ENCODE measurements around the gene PTGES.
"Not testable (repeated sequence)": the region's sequence is repeated elsewhere in the genome, so short reads cannot be mapped to it uniquely, and the experiment has no call there.

The PTGES gene, protein sequence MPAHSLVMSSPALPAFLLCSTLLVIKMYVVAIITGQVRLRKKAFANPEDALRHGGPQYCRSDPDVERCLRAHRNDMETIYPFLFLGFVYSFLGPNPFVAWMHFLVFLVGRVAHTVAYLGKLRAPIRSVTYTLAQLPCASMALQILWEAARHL

DNA sequence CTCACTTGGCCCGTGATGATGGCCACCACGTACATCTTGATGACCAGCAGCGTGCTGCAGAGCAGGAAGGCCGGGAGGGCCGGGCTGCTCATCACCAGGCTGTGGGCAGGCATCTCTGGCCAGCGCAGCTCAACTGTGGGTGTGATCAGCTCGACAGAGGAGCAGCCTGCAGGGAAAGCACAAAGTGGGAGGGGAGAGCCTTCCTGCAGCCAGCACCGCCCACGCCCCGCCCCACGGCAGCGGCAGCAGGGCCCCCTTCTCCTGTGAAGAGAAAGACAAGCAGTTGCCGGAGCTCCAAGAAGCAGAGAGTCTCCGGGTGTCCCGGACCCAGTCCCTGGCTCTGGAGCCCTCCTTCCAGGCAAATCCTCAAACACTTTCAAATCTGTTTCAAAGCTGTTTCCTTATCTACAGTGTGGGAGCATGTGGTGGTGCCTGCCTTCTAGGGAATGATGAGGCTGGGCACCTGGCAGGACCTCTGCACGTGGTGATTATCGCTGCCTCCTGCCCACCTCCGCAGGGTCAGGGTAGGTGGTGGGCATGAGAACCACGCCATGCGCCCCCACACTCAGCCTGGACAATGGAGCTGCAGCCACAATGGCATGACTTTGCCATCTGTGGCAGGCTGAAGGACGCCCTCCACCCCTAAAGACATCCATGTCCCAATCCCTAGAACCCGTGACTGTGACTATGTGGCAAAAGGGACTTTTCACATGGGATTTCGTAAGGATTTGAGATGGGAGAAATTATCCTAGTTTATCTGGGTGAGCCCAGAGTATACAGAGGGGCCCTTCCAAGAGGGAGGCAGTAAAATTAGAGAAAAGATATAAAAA is at the start of gene PTGES:
Gene PTGES (minus strand): TSS at position 143 of the 830 bp plus-strand sequence. CDS start 30 bp downstream, at position 113.
- peak; percentile 46 to 66 for DNase-seq

DNA sequence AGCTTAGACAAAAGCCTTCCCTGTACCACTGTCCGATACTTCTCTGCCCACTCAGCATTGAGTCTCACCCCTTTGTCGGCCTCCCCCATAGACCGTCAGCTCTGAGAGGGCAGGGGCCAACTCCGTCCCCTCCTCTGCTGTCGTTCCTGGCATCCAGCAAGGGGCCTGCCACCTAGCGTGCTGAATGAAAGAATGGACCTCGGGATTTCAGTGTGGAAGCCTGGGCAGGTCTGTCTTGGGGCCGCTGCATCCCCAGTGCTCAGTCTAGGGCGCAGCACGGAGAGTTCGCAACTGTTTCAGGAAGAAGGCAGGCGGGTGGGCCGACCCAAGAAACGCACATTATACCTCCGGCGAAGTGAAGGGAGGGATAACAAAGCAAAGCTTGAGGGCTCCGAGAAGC is 48.7 kb upstream of the PTGES start:
- DNase-seq: no peak

DNA sequence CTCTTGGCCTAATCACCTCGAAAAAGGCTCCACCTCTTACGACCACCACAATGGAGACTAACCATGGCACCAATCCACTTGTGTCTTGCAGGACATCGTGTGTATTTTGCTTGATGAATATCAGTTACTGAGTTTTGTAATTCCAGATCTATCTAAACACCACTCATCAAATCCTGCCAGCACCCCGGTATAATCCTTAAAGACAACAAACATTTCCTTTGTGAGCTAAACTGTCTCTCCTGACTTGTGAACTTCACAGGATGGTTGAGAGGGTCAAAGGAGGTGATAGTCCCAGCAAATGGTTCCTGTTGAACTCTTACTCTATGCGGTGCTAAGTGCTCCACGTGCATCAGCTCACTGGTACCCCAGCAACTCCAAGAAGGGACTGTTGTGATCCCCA is 46.1 kb upstream of the PTGES start:
- no peak for DNase-seq

DNA sequence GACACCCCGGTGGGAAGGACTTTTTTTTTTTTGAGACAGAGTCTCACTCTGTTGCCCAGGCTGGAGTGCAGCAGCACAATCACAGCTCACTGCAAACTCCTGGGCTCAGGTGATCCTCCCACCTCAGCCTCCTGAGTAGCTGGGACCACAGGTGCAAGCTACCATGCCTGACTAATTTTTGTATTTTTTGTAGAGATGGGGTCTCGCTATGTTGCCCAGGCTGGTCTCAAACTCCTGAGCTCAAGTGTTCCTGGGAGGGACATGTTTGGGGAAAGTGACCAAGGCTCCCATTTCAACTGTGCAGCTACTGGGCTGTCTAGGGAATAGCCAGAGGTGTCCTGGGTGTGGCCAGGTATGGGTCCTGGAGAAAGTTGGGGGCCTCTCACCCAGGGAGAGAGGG is 43.2 kb upstream of the PTGES start:
- DNase-seq: not testable (repeated sequence)

DNA sequence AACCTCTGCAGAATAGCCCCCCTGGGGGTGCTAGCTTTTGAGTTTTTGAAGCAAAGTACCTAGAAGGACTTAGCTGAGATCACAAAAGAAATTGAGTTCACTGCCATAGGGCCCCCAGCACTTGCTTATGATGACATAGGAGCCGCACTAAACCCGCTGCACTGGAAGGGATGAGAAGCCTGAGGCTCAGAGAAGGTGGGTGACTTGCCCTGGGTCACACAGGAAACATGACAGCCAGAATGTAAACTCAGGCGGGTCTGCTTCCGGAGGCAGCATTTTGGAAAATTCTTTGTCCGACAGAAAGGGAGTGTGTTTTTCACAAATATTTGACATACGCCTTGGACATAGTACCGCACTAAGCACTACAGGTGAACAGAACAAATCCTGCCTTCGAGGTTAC is 41.7 kb upstream of the PTGES start:
- DNase-seq: no peak

DNA sequence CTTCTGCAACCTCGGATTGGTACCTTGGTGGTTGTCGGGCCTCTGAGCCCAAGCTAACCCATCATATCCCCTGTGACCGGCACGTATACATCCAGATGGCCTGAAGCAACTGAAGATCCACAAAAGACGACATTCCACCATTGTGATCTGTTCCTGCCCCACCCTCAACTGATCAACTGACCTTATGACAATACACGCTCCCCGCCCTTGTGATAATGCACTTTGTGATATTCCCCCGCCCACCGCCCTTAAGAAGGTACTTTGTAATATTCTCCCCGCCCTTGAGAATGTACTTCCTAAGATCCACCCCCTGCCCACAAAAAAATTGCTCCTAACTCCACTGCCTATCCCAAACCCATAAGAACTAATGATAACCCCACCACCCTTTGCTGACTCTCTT is 33.6 kb upstream of the PTGES start:
- no peak for DNase-seq

DNA sequence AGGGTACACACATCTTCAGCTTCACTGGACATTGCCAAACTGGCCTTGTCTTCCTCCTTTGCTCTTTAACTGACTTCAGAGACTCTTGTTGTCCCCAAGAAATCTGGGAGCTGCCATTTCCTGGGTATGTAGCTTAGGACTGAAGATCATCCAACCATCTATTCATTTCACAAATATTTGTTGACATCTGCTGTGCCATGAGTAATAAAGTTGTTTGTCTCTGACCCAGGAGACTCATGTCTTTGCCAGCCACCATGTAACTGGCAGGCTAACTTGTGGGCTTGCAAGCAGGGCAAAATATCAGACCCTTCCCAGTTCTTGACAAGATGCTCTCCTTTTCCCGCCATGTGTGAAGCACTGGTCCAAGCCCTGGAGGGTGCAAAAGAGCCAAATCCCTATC is 33.0 kb upstream of the PTGES start:
- no peak for DNase-seq

DNA sequence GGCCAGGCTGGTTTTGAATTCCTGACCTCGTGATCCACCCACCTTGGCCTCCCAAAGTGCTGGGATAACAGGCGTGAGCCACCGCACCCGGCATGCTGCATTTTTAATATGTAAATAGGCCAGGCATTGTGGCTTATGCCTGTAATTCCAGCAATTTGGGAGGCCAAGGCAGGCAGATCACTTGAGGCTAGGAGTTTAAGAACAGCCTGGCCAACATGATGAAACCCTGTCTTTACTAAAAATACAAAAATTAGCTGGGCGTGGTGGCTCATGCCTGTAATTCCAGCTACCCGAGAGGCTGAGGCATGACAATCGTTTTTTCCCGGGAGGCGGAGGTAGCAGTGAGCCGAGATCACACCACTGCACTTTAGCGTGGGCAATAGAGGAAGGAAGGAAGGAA is 32.1 kb upstream of the PTGES start:
- DNase-seq: not testable (repeated sequence)

DNA sequence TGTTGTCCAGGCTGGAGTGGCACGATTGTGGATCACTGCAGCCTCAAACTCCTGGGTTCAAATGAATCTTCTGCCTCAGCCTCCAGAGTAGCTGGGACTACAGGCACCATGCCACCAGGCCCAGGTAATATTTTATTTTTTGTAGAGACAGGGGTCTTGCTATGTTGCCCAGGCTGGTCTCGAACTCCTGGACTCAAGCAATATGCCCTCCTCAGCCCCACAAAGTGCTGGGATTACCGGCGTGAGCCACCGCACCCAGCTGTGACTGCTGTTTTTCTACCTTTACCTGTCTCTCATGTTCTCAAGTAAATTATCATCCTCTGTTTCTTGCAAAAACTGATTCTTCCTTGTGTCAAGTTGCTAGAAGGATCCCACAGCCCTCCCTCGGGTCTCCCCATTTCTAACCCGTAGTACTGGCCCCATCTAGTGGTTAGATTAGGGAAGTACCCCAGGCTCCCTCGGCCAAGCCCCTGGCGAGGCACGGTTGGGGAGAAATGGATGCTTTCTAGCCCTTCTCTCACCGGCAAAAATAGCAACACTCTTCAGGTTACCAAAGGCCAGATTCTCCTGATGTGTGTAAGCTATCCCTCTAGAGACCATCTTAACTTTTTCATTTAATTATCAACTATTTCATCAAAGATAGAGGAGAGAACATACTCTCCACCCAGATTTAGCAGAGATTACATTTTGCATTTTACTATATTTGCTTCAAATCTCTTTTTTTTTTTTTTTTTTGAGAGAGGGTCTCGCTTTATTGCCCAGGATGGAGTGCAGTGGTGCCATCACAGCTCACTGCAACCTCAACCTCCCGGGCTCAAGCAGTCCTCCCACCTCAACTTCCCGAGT is 30.9 kb upstream of the PTGES start:
- peak; percentile 78 to 84 for DNase-seq

DNA sequence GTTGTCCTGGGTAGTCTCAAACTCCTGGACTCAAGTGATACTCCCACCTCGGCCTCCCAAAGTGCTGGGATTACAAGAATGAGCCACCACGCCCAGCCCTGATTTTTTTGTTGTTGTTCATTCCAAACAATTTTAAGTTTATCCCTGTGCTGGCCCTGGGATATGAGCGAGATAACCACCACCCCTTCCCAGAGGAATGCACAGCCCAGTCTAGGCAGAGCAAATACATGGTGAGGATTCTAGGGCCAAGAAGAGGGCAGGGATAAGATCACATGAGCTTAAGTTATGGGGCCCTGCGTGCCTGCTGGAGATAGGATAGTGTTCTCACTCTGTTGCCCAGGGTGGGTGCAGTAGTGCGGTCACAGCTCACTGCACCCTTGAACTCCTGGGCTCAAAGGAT is 29.1 kb upstream of the PTGES start:
- no peak for DNase-seq

DNA sequence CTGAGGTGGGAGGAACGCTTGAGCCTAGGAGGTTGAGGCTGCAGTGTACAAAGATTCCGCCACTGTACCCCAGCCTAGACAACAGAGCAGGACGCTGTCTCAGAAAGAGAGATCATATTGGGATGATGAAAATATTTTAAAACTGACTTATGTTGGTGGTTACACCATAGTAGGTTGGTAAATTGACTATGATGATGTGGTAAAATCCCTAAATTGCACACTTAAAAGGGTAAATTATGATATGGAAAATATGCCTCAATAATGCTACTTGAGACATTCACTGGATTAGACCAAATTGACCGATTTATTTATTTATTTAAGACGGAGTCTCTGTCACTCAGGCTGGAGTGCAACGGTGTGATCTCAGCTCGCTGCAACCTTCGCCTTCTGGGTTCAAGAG is 28.3 kb upstream of the PTGES start:
- no peak for DNase-seq

DNA sequence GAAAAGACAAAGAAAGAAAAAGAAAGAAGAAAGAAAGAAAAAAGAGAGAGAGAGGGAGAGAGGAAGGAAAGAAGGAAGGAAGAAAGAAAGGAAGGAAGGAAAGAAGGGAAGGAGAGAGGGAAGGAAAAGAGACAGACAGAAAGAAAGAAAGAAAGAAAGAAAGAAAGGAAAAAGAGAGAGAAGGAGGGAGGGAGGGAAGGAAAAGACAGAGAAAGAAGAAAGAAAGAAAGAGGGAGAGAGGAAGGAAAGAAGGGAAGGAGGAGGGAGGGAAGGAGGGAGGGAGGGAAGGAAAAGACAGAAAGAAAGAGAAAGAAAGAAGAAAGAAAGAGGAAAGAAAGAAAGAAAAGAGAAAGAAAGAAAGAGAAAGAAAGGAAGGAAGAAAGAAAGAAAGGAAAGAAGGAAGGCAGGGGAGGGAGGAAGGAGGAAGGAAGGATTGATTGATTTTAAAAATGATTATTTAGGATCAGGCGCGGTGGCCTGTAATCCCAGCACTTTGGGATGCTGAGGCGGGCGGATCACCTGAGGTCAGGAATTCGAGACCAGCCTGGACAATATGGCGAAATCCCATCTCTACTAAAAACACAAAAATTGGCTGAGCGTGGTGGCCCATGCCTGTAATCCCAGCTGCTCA is 26.8 kb upstream of the PTGES start:
- DNase-seq: no peak

DNA sequence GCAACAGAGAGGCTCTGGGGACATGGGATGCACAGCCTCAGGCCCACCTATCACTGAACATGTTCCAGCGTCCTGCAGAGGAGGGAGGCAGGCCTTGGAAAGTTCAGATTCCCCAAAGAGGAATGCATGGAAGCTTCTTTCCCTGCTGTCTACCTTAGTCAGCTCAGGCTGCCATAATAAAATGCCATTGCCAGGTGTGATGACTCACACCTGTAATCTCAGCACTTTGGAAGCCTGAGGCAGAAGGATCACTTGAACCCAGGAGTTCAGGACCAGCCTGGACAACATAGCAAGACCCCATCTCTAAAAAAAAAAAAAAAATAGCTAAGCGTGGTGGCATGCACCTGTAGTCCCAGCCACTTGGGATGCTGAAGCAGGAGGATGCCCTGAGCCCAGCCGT is 25.6 kb upstream of the PTGES start:
- DNase-seq: no peak

DNA sequence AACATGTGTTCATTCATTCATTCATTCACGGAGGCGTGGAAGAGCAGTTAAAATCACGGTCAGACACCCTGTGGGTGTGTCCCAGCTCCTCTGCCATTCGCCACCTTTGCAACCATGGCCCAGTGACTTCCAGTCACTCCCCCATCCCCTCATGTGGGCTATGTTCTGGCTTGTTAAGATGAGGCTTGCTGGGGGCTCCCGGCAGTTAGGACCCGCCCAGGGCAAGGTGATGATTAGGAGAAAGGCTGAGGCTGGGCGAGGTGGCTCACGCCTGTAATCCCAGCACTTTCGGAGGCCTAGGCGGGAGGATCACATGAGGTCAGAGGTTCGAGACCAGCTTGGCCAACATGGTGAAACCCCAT is 24.9 kb upstream of the PTGES start:
- no peak for DNase-seq

DNA sequence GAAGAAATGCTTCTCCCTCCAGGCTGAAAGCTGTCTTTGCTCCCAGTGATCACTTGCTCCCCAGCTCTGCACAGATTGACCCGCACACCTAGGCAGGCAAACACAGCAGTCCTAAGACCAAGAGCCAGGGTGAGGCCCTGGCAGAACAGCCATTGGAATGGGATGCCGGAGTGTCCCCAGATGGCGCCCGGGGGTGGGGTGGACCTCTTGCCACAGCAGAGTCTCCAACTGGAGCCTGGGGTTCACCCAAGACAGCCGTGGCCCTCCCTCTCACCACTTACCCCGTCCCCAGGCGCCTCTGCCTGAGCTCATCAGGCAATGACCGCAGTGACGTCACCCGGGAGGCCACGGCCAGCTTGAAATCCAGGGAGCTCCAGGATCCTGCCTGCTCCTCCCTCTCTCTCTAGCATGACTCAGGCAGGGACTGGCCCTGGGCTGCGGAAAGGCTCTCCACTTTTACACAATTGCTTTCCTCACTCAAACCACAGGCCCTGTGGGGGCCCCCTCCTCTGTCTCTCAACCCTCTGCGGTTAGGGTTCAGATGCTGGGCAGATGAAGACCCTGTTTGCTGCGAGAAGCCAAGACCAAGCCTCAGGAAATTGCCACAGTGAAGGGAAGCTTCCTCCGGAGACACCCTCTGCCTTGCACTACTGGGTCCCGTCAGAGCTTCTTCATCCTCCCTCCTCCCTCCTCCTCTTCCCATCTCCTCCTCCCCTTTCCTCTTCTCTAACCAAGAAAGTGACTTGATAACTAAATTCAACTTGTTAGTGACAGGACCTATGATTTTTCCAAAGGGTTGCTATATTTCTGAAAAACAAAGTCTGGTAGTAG is 24.3 kb upstream of the PTGES start:
- DNase-seq: peak; percentile 39 to 92

DNA sequence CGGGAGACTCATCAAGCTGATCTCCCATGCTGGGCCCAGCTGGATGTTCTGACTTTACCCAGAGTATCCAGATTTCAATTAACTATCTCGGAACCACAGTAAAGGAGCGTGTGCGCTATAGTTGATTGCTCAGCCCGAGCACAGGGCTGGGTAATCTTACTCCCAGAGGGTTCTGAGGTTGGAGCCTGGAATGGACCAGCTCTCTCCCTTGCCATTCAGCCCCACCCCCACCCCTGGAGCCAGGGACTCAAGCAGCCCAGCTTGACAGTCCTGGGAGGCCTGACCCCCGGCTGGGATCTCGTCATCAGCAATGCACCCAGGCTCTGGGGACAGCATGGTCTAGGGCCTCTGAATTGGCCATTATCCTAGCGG is 23.7 kb upstream of the PTGES start:
- DNase-seq: no peak

DNA sequence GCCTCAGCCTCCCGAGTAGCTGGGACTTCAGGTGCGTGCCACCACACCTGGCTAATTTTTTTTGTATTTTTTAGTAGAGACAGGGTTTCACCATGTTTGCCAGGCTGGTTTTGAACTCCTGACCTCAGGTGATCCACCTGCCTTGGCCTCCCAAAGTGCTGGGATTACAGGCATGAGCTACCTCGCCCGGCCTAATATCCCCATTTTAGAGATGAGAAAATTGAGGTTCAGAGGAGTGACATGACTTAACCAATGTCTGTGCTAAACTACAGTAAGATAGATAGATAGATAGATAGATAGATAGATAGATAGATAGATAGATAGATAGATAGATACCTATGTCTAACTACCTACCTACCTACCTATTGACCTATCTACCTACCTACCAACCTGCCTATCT is 23.3 kb upstream of the PTGES start:
- DNase-seq: not testable (repeated sequence)

DNA sequence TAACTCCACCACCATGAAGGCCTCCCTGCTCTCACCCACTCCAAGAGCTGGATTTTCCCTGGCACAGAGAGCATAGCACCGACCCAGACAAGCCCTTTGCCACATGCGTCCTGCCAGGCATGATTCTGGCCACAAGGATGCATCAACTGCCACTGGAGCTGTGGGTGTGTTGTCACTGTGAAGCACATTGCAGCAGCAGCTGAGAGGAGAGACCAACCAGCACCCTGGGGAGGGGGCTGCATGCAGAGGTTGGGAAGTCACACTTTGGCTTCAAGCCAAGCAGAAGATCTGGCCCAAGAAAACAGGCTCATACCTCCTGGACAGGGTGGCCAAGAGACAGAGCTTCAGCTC is 22.6 kb upstream of the PTGES start:
- DNase-seq: no peak

DNA sequence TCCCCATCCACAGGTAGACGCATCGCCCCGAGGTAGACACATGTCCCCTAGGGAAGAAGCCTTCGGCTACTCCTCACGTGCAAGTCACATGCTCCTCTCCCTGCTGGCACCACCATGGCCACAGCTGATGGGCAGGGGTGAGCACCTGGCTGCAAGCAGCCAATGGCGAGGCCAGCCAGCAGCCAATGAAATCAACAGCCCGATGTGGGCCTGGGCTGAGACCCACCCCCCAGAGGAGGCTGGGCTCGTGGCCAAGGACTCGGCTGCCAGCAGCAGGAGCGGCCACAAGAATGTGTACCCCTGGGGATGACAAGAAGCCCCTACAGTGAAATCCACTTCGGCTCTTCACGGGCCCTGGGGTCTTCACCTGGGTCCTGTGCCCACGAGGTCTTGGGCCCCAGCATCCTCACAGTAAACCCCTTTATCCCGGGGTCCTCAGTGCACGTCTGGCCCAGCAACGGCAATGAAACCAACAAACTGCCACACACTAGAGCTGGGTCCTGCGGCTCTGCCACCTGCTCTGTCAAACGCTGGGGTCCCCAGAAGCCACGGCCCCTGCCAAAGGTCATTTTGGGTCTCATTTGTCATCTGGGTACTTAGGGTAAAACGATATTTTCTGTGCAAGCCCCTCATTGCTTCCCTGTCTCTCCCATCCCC is 22.1 kb upstream of the PTGES start:
- DNase-seq: no peak

DNA sequence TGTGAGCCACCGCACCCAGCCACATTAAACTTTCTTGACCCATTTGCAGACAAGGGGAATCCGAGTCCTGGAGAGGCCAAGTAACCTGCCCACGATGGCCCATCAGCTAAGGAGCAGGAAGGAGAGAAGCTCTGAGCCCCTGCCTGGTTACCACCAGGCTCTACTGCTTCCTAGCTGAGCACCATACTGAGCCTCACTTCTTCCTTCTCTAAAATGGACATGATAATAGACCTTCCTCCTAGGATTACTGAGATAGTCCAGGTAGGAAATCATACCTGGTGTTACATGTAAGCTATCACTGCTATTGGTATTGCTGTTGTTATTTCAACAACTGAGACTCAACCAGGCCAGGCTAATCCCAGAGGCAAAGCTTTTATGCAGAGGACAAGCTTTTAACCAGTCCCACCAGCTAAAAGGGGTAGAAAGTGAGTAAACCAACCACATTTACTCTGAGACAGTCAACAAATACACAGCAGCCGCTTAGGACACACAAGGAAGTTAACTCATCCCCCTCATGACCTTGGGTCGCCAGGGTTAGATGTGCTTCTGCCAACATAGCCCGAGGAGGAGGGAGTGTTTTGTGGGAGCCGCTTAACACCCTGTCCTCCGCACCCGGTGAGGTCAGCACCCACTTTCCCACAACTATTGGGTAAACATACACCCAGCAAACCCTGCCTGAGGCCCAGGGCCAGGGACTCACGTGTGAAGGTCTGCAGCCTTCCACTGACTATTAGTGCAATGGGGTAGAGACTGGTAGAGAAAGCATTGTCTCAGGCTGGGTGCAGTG is 20.6 kb upstream of the PTGES start:
- peak; percentile 19 to 86 for DNase-seq

DNA sequence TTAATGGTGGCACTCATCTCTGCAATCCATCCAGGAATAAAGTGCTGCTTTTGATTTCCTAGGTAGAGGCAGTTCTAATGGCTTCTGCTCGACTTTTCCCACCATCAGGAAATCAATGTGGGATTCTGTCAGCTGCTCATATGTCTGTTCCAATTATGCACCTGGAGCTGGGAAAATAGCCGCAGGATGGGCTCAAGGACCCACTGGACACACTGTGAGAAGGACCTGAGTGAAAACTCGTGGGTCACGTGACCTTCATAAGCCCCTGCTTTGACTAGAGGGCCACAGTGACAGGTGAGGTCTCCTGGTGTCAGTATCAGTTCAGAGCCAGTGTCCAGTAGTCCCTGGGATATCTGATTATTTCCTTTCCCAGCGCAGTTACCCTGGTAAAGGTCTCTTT is 17.9 kb upstream of the PTGES start:
- no peak for DNase-seq

All from CD4-positive, alpha-beta T cell treated with Interleukin-4 for 1 hour (primary cell).